Posterior vena cava (tissue), 2 donors: Measurements from ENCODE around the gene REEP6. TPM values are rescaled to one million over a fixed set of nuclear protein-coding genes. Genes with fewer than 3 reads are reported as not detected.
"Not testable (repeated sequence)": the region's sequence is repeated elsewhere in the genome, so short reads cannot be mapped to it uniquely, and the experiment has no call there.

ENCODE experiments used
- DNase-seq: peaks from one replicate; pipeline ENCODE4 v3.0.0-alpha.2; 2020; ENCODE audit warnings: low spot score
- intact Hi-C, 2 donors: fragments of 100-400 bp; cut with DNase I; formaldehyde crosslinking; loops; one replicate each; pipeline versions ENCODE4 v1.14.1 to v1.14.2; 2022 to 2023
- total RNA-seq, 2 donors: library from RNA; stranded (reverse); fragmentation: NEBNext Ultra II Directional; extraction: Animal tissue kit (Norgen Biotek cat#: 25700); gene quantifications; one replicate each; pipeline ENCODE4 v1.2.1, GENCODE V29; 2021
- donor health status: DM: yes; HTN: yes; CAD: no.
- donor health status: DM: yes; HTN: yes; CAD: no.

Gene REEP6
- total RNA-seq, 2 donors from 2014 or later = 0.33 to 1.2 TPM

DNA sequence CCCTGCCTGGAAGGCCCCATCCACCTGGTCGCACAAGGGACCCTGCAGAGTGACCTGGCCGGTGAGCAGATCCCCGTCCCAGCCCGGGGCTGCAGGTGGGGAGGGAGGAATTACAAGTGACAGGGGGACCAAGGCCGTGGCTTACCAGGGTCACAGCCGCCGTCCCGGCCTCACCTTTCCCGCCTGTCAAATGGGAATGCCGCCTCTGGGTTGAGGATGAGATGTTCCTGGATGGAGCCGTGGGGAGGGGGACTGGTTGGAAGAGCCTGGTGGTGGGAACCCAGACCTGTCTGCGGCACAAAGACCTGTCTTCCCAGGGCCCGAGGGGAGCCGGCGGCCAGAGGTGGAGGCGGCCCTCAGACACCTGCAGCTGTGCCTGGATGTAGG lies 38.4 kb downstream of the REEP6 start:
- intact Hi-C loops = no loop called here
- no peak for DNase-seq

DNA sequence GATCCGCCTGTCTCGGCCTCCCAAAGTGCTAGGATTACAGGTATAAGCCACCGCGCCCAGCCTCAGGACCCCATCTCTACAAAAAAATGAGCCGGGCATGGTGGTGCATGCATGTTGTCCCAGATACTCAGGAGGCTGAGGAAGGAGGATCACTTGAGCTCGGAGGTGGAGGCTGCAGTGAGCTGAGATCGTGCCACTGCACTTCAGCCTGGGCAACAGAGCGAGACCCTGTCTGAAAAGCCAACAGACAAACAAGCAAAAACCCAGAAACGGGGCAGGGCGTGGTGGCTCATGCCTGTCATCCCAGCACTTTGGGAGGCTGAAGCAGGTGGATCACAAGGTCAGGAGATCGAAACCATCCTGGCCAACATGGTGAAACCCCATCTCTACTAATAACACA lies 39.9 kb downstream of the REEP6 start:
- DNase-seq, intact Hi-C loops: not testable (repeated sequence)

DNA sequence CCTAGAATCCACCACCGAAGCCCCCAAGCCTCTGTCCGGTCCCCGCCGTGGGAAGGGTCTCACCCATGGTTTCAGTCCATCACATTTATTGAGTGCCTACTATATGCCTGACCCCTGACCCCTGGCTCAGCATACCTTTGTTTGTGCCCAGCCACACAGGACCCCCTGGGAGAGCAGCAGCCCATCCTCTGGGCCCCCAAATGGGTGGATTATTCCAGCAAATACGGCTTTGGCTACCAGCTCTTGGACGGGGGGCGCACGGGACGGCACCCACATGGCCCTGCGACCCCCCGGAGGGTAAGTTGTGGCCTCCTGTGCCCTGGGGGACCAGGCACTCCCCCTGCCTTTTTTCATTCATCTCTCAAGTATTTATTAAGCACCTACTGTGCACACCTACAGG lies 40.6 kb downstream of the REEP6 start:
- no peak for DNase-seq
- intact Hi-C loops = no loop called here

DNA sequence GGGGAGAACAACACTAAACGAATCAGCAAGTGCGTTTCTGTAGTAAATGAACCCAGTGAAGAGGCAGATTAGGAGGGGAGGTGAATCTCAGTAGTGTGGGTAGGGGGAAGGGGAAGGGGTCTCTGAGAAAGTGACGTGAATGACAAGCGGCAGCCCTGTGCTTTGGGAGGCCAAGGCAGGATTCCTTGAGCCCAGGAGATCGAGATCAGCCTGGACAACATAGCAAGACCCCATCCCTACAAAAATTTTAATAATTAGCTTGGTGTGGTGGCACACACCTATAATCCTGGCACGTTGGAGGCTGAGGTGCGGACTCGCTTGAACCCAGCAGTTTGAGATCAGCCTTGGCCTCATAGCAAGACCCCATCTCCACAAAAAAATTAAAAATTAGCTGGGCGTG lies 41.0 kb downstream of the REEP6 start:
- intact Hi-C loops = no loop called here
- no peak for DNase-seq

DNA sequence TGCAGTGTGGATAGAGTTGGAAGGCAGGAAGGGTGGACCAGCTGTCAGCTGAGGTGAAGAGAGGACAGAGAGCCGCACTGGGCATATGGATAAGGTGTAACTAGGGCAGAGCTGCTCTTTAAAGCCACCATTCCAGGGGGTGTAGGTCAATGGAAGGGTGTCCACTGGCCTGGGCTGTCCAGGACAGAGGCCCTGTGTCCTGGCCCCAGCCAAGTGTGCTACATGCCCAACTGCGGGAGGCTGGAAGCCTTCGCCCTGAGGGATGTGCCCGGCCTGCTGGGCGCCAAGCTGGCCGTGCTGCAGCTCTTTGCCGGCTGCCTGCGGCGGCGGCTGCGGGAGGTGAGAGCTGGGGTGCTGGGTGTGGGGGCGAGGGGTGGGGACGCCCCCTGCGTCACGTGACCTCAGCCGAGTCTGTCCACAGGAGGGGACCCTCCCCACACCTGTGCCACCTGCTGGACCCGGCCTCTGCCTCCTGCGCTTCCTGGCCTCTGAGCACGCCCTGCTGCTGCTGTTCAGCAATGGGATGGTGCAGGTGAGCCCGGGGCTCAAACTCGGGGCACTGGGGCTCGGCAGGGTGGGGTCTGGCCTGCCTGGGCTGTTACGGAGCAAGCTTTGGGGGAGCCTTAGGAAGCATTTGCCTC lies 42.6 kb downstream of the REEP6 start:
- intact Hi-C loops = no loop called here
- DNase-seq = no peak

DNA sequence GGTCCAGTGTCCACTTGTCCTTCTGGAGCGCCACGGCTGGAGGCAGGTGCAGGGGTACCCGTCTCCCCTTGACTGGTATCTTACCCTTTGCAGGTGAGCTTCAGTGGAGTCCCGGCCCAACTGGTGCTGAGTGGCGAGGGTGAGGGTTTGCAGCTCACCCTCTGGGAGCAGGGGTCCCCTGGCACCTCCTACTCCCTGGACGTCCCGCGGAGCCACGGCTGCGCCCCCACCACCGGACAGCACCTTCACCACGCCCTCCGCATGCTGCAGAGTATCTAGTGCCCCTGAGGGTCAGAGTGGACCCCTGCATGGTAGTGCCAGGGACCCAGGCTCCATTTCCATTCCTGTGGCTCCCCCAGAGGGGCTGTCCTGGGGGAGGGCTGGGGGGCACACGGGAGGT lies 44.0 kb downstream of the REEP6 start:
- intact Hi-C loops = no loop called here

DNA sequence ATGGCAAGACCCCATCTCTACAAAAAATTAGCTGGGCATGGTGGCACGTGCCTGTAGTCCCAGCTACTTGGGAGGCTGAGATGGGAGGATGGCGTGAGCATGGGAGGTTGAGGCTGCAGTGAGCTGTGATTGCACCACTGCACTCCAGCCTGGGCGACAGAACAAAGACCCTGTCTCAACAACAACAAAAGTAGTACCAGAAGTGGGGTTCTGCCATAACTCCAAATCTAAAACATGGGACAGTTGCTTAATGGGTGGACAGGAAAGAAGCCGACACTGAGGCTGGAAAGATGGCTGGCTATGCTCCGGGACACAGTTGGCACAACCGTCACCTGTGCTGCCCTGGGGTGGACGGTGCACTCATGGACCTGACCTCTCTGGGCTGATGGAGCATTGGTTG lies 44.7 kb downstream of the REEP6 start:
- DNase-seq, intact Hi-C loops: not testable (repeated sequence)

More for the DNA sequence above, 44.0 kb downstream of the REEP6 start:
- DNase-seq = no peak

DNA sequence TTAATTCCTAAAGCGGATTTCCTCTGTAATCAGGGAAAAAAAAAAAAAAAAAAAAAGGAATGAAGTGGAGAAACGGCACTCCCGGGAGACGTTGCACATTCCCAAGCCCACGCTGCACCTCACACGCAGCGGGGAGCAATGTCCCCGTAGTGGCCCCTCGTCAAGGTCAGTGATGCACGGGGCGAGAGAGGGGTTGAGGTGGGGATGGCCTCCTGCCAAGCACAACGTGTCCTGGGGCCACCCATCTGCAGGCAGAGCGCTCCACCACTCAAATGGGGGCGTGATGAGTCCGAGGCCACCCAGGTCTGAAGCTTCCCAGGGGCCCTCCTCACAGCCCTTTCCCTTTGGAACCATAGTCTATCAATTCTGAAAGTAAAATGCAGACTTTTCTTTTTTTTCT lies 48.0 kb downstream of the REEP6 start:
- no peak for DNase-seq
- intact Hi-C loops = no loop called here

DNA sequence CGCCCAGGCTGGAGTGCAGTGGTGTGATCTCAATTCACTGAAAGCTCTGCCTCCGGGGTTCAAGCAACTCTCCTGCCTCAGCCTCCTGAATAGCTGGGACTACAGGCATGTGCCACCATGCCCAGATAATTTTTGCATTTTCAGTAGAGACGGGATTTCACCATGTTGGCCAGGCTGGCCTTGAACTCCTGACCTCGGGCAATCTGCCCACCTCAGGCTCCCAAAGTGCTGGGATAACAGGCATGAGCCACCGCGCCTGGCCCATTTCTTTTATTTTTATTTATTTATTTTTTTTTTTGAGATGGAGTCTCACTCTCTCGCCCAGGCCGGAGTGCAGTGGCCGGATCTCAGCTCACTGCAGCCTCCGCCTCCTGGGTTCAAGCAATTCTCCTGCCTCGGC lies 48.8 kb downstream of the REEP6 start:
- intact Hi-C loops = loop anchor here in 1 of 2 donors (1.0 to 10.0 kb wide), 2 partner anchors 21 to 115 kb away; partner anchors contain the start of gene TCF3
- DNase-seq = not testable (repeated sequence)

DNA sequence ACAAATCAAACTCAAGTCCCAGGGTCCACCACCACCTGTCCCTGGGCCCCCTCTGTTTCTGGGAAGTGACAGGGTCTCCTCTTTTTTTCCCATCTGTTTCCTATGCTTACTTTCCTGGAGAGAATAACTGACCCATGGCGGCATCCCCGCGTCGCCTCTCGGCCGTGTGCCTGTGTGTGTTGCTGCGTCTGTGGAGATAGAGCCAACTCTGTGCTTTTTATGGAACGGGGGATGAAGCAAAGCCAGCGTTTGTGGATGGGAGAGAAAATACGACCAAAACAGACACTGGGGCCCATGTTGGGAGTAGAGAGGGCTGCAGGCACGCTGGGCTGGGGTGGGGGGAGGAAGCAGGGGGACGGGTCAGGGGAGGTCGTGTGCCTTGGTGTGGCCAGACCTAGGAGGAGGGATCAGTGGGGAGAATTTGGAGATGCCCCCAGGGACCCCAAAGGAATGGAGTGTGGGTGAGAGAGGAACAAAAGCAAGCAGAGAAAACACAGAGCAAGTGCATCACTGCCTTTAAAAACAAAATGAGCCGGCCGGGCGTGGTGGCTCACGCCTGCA lies 49.5 kb downstream of the REEP6 start:
- intact Hi-C loops = loop anchor here in 1 of 2 donors (1.0 to 10.0 kb wide), 2 partner anchors 20 to 114 kb away; partner anchors contain the start of gene TCF3
- DNase-seq = no peak

Other genes starting within 250 kb of the REEP6 start
- 100 to 1,000 TPM; 125 to 137 TPM for gene ATP5F1D, start 249.4 kb upstream of the REEP6 start, total RNA-seq
- 10 to 100 TPM; 76.5 to 86.3 TPM for gene MIDN, start 242.6 kb upstream of the REEP6 start, total RNA-seq
- 100 to 1,000 TPM; 447 to 636 TPM for gene CIRBP, start 221.8 kb upstream of the REEP6 start, total RNA-seq
- 10 to 100 TPM; 25.2 to 27.2 TPM for gene FAM174C, start 215.7 kb upstream of the REEP6 start, total RNA-seq
- gene EFNA2, start 205.3 kb upstream of the REEP6 start, total RNA-seq = not detected
- gene NDUFS7, start 107.3 kb upstream of the REEP6 start, total RNA-seq = 10 to 100 TPM; 54.4 to 55.1 TPM
- 10 to 100 TPM in 1 of 2 donors, 1 to 10 TPM in 1; 8.7 to 12.8 TPM for gene GAMT, start 89.6 kb upstream of the REEP6 start, total RNA-seq
- 10 to 100 TPM; 59.7 to 75.8 TPM for gene DAZAP1, start 83.6 kb upstream of the REEP6 start, total RNA-seq
- 100 to 1,000 TPM; 722 to 743 TPM for gene RPS15, start 52.8 kb upstream of the REEP6 start, total RNA-seq
- under 1 TPM; 0.05 to 0.10 TPM for gene APC2, start 41.1 kb upstream of the REEP6 start, total RNA-seq
- 10 to 100 TPM; 16.2 to 17.3 TPM for gene C19orf25, start 12.0 kb upstream of the REEP6 start, total RNA-seq
- 1 to 10 TPM in 1 of 2 donors, under 1 TPM in 1; 0.52 to 1.8 TPM for gene PCSK4, start 831 bp upstream of the REEP6 start, total RNA-seq
- gene ADAMTSL5, start 21.8 kb downstream of the REEP6 start, total RNA-seq = 1 to 10 TPM; 7.4 to 9.1 TPM
- not detected for gene PLK5, start 32.9 kb downstream of the REEP6 start, total RNA-seq
- gene MEX3D, start 77.1 kb downstream of the REEP6 start, total RNA-seq = 10 to 100 TPM; 14.0 to 21.9 TPM
- gene MBD3, start 101.7 kb downstream of the REEP6 start, total RNA-seq = 10 to 100 TPM; 44.2 to 53.6 TPM
- 100 to 1,000 TPM; 197 to 252 TPM for gene UQCR11, start 114.3 kb downstream of the REEP6 start, total RNA-seq
- gene TCF3, start 161.4 kb downstream of the REEP6 start, total RNA-seq = 10 to 100 TPM; 26.2 to 36.4 TPM